SK-N-SH treated with all-trans-retinoic acid at 6 μM for 48 hours (cell line): Measurements from ENCODE around the gene AXIN1.

ENCODE experiments used
- ATAC-seq: fragments of 200-7000 bp; cut with Tn5 transposase; 3 replicates; pipeline ENCODE4 v1.9.1; 2020; ENCODE audit warnings: mild to moderate bottlenecking, moderate library complexity
- CSRNP3 ChIP-seq: fragments of 250-450 bp; sonication (Bioruptor Pico); IDR thresholded peaks from 2 replicates; pipeline ENCODE4 v1.5.1; 2021; ENCODE audit warnings: mild to moderate bottlenecking, moderate library complexity
- ESRRG ChIP-seq: fragments of 250-450 bp; sonication (Bioruptor Pico); IDR thresholded peaks from 2 replicates; pipeline ENCODE4 v1.6.1; 2021; ENCODE audit warnings: mild to moderate bottlenecking
- GLIS3 ChIP-seq: fragments of 250-450 bp; sonication (Bioruptor Pico); IDR thresholded peaks from 2 replicates; pipeline ENCODE4 v1.5.0; 2020; ENCODE audit warnings: mild to moderate bottlenecking, moderate library complexity
- PATZ1 ChIP-seq: fragments of 250-450 bp; sonication (Bioruptor Pico); IDR thresholded peaks from 2 replicates; pipeline ENCODE4 v1.8.0; 2020; ENCODE audit warnings: mild to moderate bottlenecking, moderate library complexity, borderline replicate concordance
- PPARA ChIP-seq: fragments of 250-450 bp; sonication (Bioruptor Pico); IDR thresholded peaks from 2 replicates; pipeline ENCODE4 v1.5.0; 2020; ENCODE audit warnings: mild to moderate bottlenecking, borderline replicate concordance
- RARB ChIP-seq: fragments of 250-450 bp; sonication (Bioruptor Pico); IDR thresholded peaks from 2 replicates; pipeline ENCODE4 v1.8.0; 2021; ENCODE audit warnings: mild to moderate bottlenecking, moderate library complexity
- SNAI2 ChIP-seq: fragments of 250-450 bp; sonication (Bioruptor Pico); IDR thresholded peaks from 2 replicates; pipeline ENCODE4 v1.5.0; 2020; ENCODE audit warnings: mild to moderate bottlenecking, moderate library complexity
- TCF4 ChIP-seq: fragments of 250-450 bp; sonication (Bioruptor Pico); IDR thresholded peaks from 2 replicates; pipeline ENCODE4 v1.8.0; 2021; ENCODE audit warnings: mild to moderate bottlenecking, moderate library complexity, borderline replicate concordance
- TOX ChIP-seq: fragments of 250-450 bp; sonication (Bioruptor Pico); IDR thresholded peaks from 2 replicates; pipeline ENCODE4 v1.8.0; 2021; ENCODE audit warnings: mild to moderate bottlenecking, moderate library complexity, borderline replicate concordance
- ZC3H10 ChIP-seq: fragments of 250-450 bp; sonication (Bioruptor Pico); IDR thresholded peaks from 2 replicates; pipeline ENCODE4 v1.5.1; 2021; ENCODE audit warnings: mild to moderate bottlenecking, moderate library complexity
- ZFP3 ChIP-seq: fragments of 250-450 bp; sonication (Bioruptor Pico); IDR thresholded peaks from 2 replicates; pipeline ENCODE4 v1.5.0; 2020; ENCODE audit warnings: mild to moderate bottlenecking, moderate library complexity
- ZNF70 ChIP-seq: fragments of 450-650 bp; formaldehyde crosslinking; IDR thresholded peaks from 2 replicates; pipeline ENCODE4 v1.5.0; 2020; ENCODE audit warnings: mild to moderate bottlenecking, moderate library complexity
- ZNF8 ChIP-seq: fragments of 450-650 bp; formaldehyde crosslinking; IDR thresholded peaks from 2 replicates; pipeline ENCODE4 v1.5.0; 2020; ENCODE audit warnings: mild to moderate bottlenecking, moderate library complexity
- TF ChIP-seq, protein P1 (sequence below): fragments of 250-450 bp; sonication (Bioruptor Pico); IDR thresholded peaks from 2 replicates; pipeline ENCODE4 v1.5.1; 2020; ENCODE audit warnings: low read depth, mild to moderate bottlenecking, moderate library complexity
- TF ChIP-seq, protein P2 (sequence below): fragments of 250-450 bp; sonication (Bioruptor Pico); IDR thresholded peaks from 2 replicates; pipeline ENCODE4 v1.5.0; 2020; ENCODE audit warnings: mild to moderate bottlenecking, moderate library complexity

AXIN1 gene

GRCh38 chr16:373848-374615 is 21.5 kb upstream of the AXIN1 start:
- no peak for ATAC-seq
- TF ChIP-seq PPARA (CRISPR knock-in tag) (no peak), ESRRG (CRISPR knock-in tag) (no peak), TCF4 (CRISPR knock-in tag) (no peak), ZC3H10 (CRISPR knock-in tag) (no peak), TOX (CRISPR knock-in tag) (no peak), ZFP3 (CRISPR knock-in tag) (no peak), ZNF70 (no peak), RARB (CRISPR knock-in tag) (no peak), CSRNP3 (CRISPR knock-in tag) (no peak), ZNF8 (CRISPR knock-in tag) (no peak)
- TF ChIP-seq, protein P1, sequence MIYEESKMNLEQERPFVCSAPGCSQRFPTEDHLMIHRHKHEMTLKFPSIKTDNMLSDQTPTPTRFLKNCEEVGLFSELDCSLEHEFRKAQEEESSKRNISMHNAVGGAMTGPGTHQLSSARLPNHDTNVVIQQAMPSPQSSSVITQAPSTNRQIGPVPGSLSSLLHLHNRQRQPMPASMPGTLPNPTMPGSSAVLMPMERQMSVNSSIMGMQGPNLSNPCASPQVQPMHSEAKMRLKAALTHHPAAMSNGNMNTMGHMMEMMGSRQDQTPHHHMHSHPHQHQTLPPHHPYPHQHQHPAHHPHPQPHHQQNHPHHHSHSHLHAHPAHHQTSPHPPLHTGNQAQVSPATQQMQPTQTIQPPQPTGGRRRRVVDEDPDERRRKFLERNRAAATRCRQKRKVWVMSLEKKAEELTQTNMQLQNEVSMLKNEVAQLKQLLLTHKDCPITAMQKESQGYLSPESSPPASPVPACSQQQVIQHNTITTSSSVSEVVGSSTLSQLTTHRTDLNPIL (CRISPR knock-in tag) = no peak
- TF ChIP-seq, protein P2, sequence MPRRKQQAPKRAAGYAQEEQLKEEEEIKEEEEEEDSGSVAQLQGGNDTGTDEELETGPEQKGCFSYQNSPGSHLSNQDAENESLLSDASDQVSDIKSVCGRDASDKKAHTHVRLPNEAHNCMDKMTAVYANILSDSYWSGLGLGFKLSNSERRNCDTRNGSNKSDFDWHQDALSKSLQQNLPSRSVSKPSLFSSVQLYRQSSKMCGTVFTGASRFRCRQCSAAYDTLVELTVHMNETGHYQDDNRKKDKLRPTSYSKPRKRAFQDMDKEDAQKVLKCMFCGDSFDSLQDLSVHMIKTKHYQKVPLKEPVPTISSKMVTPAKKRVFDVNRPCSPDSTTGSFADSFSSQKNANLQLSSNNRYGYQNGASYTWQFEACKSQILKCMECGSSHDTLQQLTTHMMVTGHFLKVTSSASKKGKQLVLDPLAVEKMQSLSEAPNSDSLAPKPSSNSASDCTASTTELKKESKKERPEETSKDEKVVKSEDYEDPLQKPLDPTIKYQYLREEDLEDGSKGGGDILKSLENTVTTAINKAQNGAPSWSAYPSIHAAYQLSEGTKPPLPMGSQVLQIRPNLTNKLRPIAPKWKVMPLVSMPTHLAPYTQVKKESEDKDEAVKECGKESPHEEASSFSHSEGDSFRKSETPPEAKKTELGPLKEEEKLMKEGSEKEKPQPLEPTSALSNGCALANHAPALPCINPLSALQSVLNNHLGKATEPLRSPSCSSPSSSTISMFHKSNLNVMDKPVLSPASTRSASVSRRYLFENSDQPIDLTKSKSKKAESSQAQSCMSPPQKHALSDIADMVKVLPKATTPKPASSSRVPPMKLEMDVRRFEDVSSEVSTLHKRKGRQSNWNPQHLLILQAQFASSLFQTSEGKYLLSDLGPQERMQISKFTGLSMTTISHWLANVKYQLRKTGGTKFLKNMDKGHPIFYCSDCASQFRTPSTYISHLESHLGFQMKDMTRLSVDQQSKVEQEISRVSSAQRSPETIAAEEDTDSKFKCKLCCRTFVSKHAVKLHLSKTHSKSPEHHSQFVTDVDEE (CRISPR knock-in tag) = no peak

- TF ChIP-seq GLIS3 (CRISPR knock-in tag) (no peak), SNAI2 (CRISPR knock-in tag) (no peak), ZFP3 (CRISPR knock-in tag) (no peak)
- no peak for ATAC-seq
Measured at GRCh38 chr16:373020-373598, 20.6 kb upstream of the AXIN1 start.

- TF ChIP-seq, protein P2 (CRISPR knock-in tag) = no peak
- no peak for TF ChIP-seq PATZ1 (CRISPR knock-in tag)
- no peak for TF ChIP-seq ZFP3 (CRISPR knock-in tag)
- TF ChIP-seq TCF4 (CRISPR knock-in tag) = no peak
- ATAC-seq = no peak
Measured at GRCh38 chr16:372302-372983, 19.9 kb upstream of the AXIN1 start.
